CD4-positive, alpha-beta T cell (primary cell): Measurements from ENCODE around the gene PPP2R5C. TPM values are rescaled to one million over a fixed set of nuclear protein-coding genes. Genes with fewer than 3 reads are reported as not detected.

Source experiments
- ATAC-seq: fragments of 200-7000 bp; cut with Tn5 transposase; one replicate; pipeline ENCODE4 v1.10.0; 2022; ENCODE audit warnings: mild to moderate bottlenecking; ENCODE audit not compliant: poor library complexity
- CTCF ChIA-PET: fragments of 350-600 bp; sonication (Branson Sonifier 250); formaldehyde crosslinking; loops from one replicate; lab custom pipeline; 2021; ENCODE audit warnings: antibody characterized with exemption, inconsistent platforms; lab: Charles Lee
- POLR2A ChIA-PET: fragments of 350-600 bp; sonication (Branson Sonifier 250); formaldehyde crosslinking; loops from one replicate; lab custom pipeline; 2021; ENCODE audit warnings: antibody characterized with exemption, inconsistent platforms; lab: Charles Lee
- DNase-seq, 14 experiments: peaks; one replicate each; pipeline ENCODE4 v3.0.0-alpha.2; 2013 to 2020; ENCODE audit warnings: mixed read lengths in 2 of 14
- H3K27ac ChIP-seq, 2 donors: one replicate each; pipeline versions ENCODE4 v1.5.1 to v1.7.0; 2013; ENCODE audit warnings: low read length in 2 of 2, low read depth in 1 of 2, mild to moderate bottlenecking in 1 of 2
- H3K27me3 ChIP-seq, 2 experiments: 1 replicate in 1 of 2; 2 replicates in 1 of 2; pipeline versions ENCODE4 v1.6.1 to v1.7.0; 2013; ENCODE audit warnings: low read length in 2 of 2, control low read depth in 1 of 2, mild to moderate bottlenecking in 1 of 2, moderate library complexity in 1 of 2; ENCODE audit not compliant: insufficient read depth in 2 of 2, control insufficient read depth in 1 of 2
- H3K36me3 ChIP-seq: one replicate; pipeline ENCODE4 v1.6.1; 2013; ENCODE audit warnings: low read length, control low read depth; ENCODE audit not compliant: insufficient read depth
- H3K4me1 ChIP-seq: one replicate; pipeline ENCODE4 v1.6.1; 2013; ENCODE audit warnings: low read length, control low read depth; ENCODE audit not compliant: insufficient read depth
- H3K4me3 ChIP-seq: one replicate; pipeline ENCODE4 v1.5.1; 2013; ENCODE audit warnings: mild to moderate bottlenecking, low read length, moderate library complexity
- H3K9me3 ChIP-seq, 2 experiments: 1 replicate in 1 of 2; 2 replicates in 1 of 2; pipeline versions ENCODE4 v1.6.1 to v1.7.0; 2013; ENCODE audit warnings: low read length in 2 of 2, mild to moderate bottlenecking in 2 of 2, control low read depth in 1 of 2, moderate library complexity in 1 of 2; ENCODE audit not compliant: control insufficient read depth in 1 of 2, insufficient read depth in 1 of 2
- H3K27ac Mint-ChIP-seq: one replicate; pipeline ENCODE4 v1.8.0; 2020; ENCODE audit warnings: mixed read lengths
- H3K27me3 Mint-ChIP-seq: one replicate; pipeline ENCODE4 v1.8.0; 2021; ENCODE audit warnings: mixed read lengths
- H3K36me3 Mint-ChIP-seq: one replicate; pipeline ENCODE4 v1.8.0; 2021; ENCODE audit warnings: low read depth, mixed read lengths
- H3K4me1 Mint-ChIP-seq: one replicate; pipeline ENCODE4 v1.8.0; 2021; ENCODE audit warnings: low read depth, mixed read lengths
- H3K4me3 Mint-ChIP-seq: one replicate; pipeline ENCODE4 v1.8.0; 2020; ENCODE audit warnings: mild to moderate bottlenecking, mixed read lengths
- H3K9me3 Mint-ChIP-seq: one replicate; pipeline ENCODE4 v1.8.0; 2020; ENCODE audit warnings: mixed read lengths
- intact Hi-C, 2 experiments: fragments of 100-400 bp; cut with DNase I in 1 of 2; cut with micrococcal nuclease in 1 of 2; formaldehyde crosslinking; loops; one replicate each; pipeline versions ENCODE4 v1.15.1 to v1.9.0; 2023 to 2025; cut with DNase I, micrococcal nuclease
- total RNA-seq, 174 experiments: library from RNA in 2 of 174; stranded (reverse) in 2 of 174; gene quantifications; one replicate each; pipeline ENCODE4 v1.2.3 and lab custom pipeline; 2021 to 2026
- TF ChIP-seq, protein P1 (sequence below): fragments of 200-600 bp; IDR thresholded peaks from one replicate; pipeline ENCODE4 v1.8.0; 2022; ENCODE audit warnings: antibody characterized with exemption, mild to moderate bottlenecking

The PPP2R5C gene
- total RNA-seq, 2 experiments from 2014 or later, result 463 to 487 TPM

DNA sequence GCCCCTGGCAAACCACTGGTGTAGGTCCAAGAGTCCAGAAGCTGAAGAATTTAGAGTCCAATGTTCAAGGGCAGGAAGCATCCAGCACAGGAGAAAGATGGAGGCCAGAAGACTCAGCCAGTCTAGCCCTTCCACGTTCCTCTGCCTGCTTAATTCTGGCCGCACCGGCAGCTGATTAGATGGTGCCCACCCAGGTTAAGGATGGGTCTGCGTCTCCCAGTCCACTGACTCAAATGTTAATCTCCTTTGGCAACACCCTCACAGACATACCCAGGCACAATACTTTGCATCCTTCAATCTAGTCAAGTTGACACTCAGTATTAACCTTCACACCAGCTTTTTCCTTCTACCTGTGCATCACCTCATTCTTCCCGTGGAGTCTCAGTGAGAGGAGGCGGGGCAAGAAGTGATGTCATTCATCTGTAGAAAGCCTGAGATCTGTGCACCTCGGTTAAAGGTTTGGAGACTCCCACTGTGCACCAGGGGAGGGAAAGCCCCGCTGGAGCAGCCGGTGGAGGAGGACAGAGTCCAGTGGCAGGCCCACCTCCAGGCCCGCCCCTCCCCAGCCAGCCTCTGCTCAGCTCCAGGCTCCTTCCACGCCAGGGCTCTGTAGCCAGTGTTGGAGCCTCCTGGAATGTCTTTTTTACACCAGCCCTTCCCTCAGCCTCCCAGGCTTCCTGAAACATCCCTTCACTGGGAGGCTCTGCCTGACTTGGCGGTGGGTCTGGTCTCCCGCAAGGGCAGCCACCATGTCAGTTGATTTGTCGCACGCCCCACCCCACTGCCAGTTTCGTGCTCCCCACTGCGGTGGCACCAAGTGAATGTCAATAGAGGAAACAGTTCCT is 122.8 kb downstream of the PPP2R5C start:
- no peaks in the 10 kb centered on the region for H3K27me3 Mint-ChIP-seq
- CTCF ChIA-PET, result no interaction called here
- intact Hi-C loops, result no loop called here
- peaks cover 95% of the 10 kb centered on the region for H3K36me3 ChIP-seq
- peaks cover 0 to 6% of the 10 kb centered on the region in 2 experiments for H3K9me3 ChIP-seq
- no peaks in the 10 kb centered on the region for H3K9me3 Mint-ChIP-seq
- POLR2A ChIA-PET, result interaction anchor here (1.1 kb wide), 1 partner anchor 30 kb away, joined by 3 read pairs; no protein-coding TSS in a partner anchor
- TF ChIP-seq, protein P1, sequence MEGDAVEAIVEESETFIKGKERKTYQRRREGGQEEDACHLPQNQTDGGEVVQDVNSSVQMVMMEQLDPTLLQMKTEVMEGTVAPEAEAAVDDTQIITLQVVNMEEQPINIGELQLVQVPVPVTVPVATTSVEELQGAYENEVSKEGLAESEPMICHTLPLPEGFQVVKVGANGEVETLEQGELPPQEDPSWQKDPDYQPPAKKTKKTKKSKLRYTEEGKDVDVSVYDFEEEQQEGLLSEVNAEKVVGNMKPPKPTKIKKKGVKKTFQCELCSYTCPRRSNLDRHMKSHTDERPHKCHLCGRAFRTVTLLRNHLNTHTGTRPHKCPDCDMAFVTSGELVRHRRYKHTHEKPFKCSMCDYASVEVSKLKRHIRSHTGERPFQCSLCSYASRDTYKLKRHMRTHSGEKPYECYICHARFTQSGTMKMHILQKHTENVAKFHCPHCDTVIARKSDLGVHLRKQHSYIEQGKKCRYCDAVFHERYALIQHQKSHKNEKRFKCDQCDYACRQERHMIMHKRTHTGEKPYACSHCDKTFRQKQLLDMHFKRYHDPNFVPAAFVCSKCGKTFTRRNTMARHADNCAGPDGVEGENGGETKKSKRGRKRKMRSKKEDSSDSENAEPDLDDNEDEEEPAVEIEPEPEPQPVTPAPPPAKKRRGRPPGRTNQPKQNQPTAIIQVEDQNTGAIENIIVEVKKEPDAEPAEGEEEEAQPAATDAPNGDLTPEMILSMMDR, result no peak
- no peak for ATAC-seq
- no peak overlapping the region for H3K27ac ChIP-seq
- no peak overlapping the region for H3K4me3 ChIP-seq
- no peak overlapping the region for H3K4me3 Mint-ChIP-seq
- no peaks in the 10 kb centered on the region for H3K27me3 ChIP-seq
- no peak for DNase-seq
- H3K36me3 Mint-ChIP-seq, result peaks cover 96% of the 10 kb centered on the region
- H3K4me1 Mint-ChIP-seq, result peaks cover 15% of the 10 kb centered on the region
- peaks cover 12% of the 10 kb centered on the region for H3K4me1 ChIP-seq
- H3K27ac Mint-ChIP-seq, result no peak overlapping the region

DNA sequence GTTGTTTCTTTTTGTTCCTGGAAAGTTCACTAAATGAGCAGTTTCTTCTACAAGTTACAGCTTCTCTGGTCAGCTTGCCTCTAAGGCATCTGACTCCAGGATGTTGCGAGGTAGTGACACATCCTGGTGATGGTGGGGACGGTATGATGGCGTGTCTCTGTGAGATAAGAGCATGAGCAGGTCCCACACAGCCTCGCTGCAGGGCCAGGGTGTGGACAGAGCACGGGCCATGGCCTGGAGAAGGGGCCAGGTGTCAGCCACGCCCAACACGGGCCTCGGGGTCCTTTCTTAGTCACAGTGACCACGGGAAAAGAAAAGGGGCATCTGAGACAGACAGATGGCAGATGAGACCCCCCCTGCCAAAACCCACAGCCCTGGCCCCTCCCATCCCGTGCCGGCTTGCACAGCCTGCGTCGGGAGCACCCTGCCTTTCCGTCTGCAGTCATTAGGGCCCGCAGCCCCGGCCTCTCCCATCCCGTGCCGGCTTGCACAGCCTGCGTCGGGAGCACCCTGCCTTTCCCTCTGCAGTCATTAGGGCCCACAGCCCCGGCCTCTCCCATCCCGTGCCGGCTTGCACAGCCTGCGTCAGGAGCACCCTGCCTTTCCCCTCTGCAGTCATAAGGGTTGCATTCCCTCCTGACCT is 123.5 kb downstream of the PPP2R5C start:
- Mint-ChIP-seq H3K9me3 (no peaks in the 10 kb centered on the region), H3K36me3 (peaks cover 96% of the 10 kb centered on the region), H3K27ac (no peak overlapping the region), H3K4me1 (peaks cover 7% of the 10 kb centered on the region), H3K27me3 (no peaks in the 10 kb centered on the region), H3K4me3 (no peak overlapping the region)
- peaks cover 4% of the 10 kb centered on the region for H3K4me1 ChIP-seq
- ChIA-PET CTCF (no interaction called here), POLR2A (no interaction called here)
- intact Hi-C loops, result no loop called here
- TF ChIP-seq, protein P1, result no peak
- ATAC-seq (no peak), DNase-seq (no peak)
- H3K27ac ChIP-seq, result no peak overlapping the region
- H3K4me3 ChIP-seq, result no peak overlapping the region
- peaks cover 94% of the 10 kb centered on the region for H3K36me3 ChIP-seq
- peaks cover 0 to 6% of the 10 kb centered on the region in 2 experiments for H3K9me3 ChIP-seq
- no peaks in the 10 kb centered on the region for H3K27me3 ChIP-seq

DNA sequence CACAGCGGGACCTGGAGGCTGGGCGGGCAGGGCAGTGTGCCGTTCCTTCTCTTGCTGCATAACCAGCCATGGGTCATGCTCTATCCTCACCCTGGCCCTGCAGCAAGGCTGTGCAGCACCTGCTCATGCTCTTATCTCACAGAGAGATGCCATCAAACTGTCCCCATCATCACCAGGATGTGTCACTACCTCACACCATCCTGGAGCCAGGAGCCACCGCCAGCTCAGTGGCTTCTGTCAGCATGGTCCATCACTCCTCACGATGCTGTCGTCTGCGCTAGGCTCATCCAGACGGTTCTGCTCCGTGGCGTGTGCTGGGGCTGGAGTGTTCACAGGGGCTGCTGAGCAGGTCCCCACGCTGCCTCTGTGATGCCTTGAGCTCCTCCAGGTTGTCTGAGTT is 125.7 kb downstream of the PPP2R5C start:
- ChIA-PET CTCF (no interaction called here), POLR2A (interaction anchor here (0.6 to 0.9 kb wide), 2 partner anchors 64 to 125 kb away, joined by 3 read pairs; no protein-coding TSS in a partner anchor)
- Histone ChIP-seq H3K27me3 (no peaks in the 10 kb centered on the region), H3K4me1 (peaks cover 3% of the 10 kb centered on the region), H3K9me3 (peaks cover 0 to 6% of the 10 kb centered on the region in 2 experiments), H3K4me3 (no peak overlapping the region), H3K36me3 (peaks cover 92% of the 10 kb centered on the region), H3K27ac (no peak overlapping the region)
- H3K27ac Mint-ChIP-seq, result no peak overlapping the region
- no peak for DNase-seq
- intact Hi-C loops, result no loop called here
- H3K4me3 Mint-ChIP-seq, result no peak overlapping the region
- TF ChIP-seq, protein P1, result no peak
- no peak for ATAC-seq
- H3K4me1 Mint-ChIP-seq, result no peaks in the 10 kb centered on the region
- H3K36me3 Mint-ChIP-seq, result peaks cover 97% of the 10 kb centered on the region
- H3K9me3 Mint-ChIP-seq, result no peaks in the 10 kb centered on the region
- no peaks in the 10 kb centered on the region for H3K27me3 Mint-ChIP-seq
